Measurements from ENCODE around the gene TSPAN9. TPM values are rescaled to one million over a fixed set of nuclear protein-coding genes. Genes with fewer than 3 reads are reported as not detected.

Gene TSPAN9
- total RNA-seq, 6 donors from 2014 or later, result 25.2 to 62.9 (median 44.2) TPM

- no peak for TF ChIP-seq CTCF (IDR thresholded peaks at IDR 0.05)
- no peak for TF ChIP-seq POLR2A (IDR thresholded peaks at IDR 0.05)
- TF ChIP-seq POLR2AphosphoS5 (IDR thresholded peaks at IDR 0.05), result no peak
- no peak for TF ChIP-seq EP300 (IDR thresholded peaks at IDR 0.05)
- ATAC-seq (ENCODE audit: low FRiP score in 2 of 2), result no peak
- no peaks in the 10 kb centered on the region for H3K4me1 ChIP-seq
- H3K9me3 ChIP-seq, result no peaks in the 10 kb centered on the region
- no peak overlapping the region for H3K4me3 ChIP-seq
- 90 to 95% methylated on average over 8 of the region's 8 CpGs for WGBS, 2 donors
- peak in 1 of 2 donors; percentile 29 for DNase-seq
- peaks cover 3 to 68% (median 24%) of the 10 kb centered on the region in 4 donors for H3K36me3 ChIP-seq
- no peak overlapping the region for H3K27ac ChIP-seq
- H3K27me3 ChIP-seq, result no peaks in the 10 kb centered on the region
Measured at GRCh38 chr12:3282384-3282670, 205.1 kb downstream of the TSPAN9 start.

- H3K27ac ChIP-seq, result no peak overlapping the region
- TF ChIP-seq CTCF (IDR thresholded peaks at IDR 0.05) (no peak), POLR2AphosphoS5 (IDR thresholded peaks at IDR 0.05) (no peak), EP300 (IDR thresholded peaks at IDR 0.05) (no peak), POLR2A (IDR thresholded peaks at IDR 0.05) (no peak)
- DNase-seq (peak in 1 of 2 donors; percentile 66), ATAC-seq (ENCODE audit: low FRiP score in 2 of 2) (no peak)
- H3K4me1 ChIP-seq, result no peaks in the 10 kb centered on the region
- no peaks in the 10 kb centered on the region for H3K9me3 ChIP-seq
- H3K4me3 ChIP-seq, result no peak overlapping the region
- no peaks in the 10 kb centered on the region for H3K27me3 ChIP-seq
- H3K36me3 ChIP-seq, result peaks cover 3 to 71% (median 24%) of the 10 kb centered on the region in 4 donors
- 91 to 93% methylated on average over 18 of the region's 19 CpGs for WGBS, 2 donors
Measured at GRCh38 chr12:3283137-3283680, 206.0 kb downstream of the TSPAN9 start.

GRCh38 chr12:3284405-3284804 is 207.2 kb downstream of the TSPAN9 start:
- no peaks in the 10 kb centered on the region for H3K4me1 ChIP-seq
- TF ChIP-seq EP300 (IDR thresholded peaks at IDR 0.05) (no peak), POLR2A (IDR thresholded peaks at IDR 0.05) (no peak), POLR2AphosphoS5 (IDR thresholded peaks at IDR 0.05) (no peak), CTCF (IDR thresholded peaks at IDR 0.05) (no peak)
- 89 to 92% methylated on average over 18 of the region's 18 CpGs for WGBS, 2 donors

DNA sequence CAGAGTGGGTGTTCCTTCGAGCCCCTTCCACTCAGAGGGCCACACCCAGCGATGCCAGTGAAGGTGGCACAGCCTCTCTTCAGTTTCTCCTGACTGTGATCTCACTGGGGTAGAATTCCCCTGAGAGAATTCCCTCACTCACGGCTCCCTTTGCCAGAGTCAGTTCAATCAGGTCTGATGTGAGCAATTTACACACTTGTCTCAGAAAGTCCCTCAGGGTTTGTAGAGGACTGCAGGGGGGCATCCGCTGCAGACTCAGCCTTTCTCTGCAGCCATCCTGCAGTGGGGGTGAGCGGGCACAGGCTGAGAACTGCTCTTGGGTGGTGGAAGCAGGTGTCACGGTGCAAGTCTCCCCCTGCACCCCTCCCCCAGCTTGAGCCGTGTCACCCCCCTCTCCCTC is 208.4 kb downstream of the TSPAN9 start:
- Histone ChIP-seq H3K9me3 (no peaks in the 10 kb centered on the region), H3K4me3 (no peak overlapping the region), H3K4me1 (no peaks in the 10 kb centered on the region), H3K36me3 (peaks cover 3 to 57% (median 22%) of the 10 kb centered on the region in 4 donors), H3K27me3 (no peaks in the 10 kb centered on the region), H3K27ac (no peak overlapping the region)
- no peak for ATAC-seq (ENCODE audit: low FRiP score in 2 of 2)
- no peak for TF ChIP-seq EP300 (IDR thresholded peaks at IDR 0.05)
- TF ChIP-seq CTCF (IDR thresholded peaks at IDR 0.05), result no peak
- no peak for TF ChIP-seq POLR2AphosphoS5 (IDR thresholded peaks at IDR 0.05)
- WGBS, 2 donors, result 78 to 85% methylated on average over 3 to 7 of the region's 7 CpGs
- DNase-seq, result no peak

More at GRCh38 chr12:3284405-3284804, 207.2 kb downstream of the TSPAN9 start:
- DNase-seq (peak in 1 of 2 donors; percentile 54), ATAC-seq (ENCODE audit: low FRiP score in 2 of 2) (no peak)
- Histone ChIP-seq H3K27me3 (no peaks in the 10 kb centered on the region), H3K27ac (no peak overlapping the region), H3K36me3 (peaks cover 3 to 66% (median 24%) of the 10 kb centered on the region in 4 donors), H3K4me3 (no peak overlapping the region), H3K9me3 (no peaks in the 10 kb centered on the region)

- H3K4me1 ChIP-seq, result no peaks in the 10 kb centered on the region
Measured at GRCh38 chr12:3288690-3289089, 211.5 kb downstream of the TSPAN9 start.

More at GRCh38 chr12:3288690-3289089, 211.5 kb downstream of the TSPAN9 start:
- H3K9me3 ChIP-seq, result no peaks in the 10 kb centered on the region
- no peak for DNase-seq
- H3K27me3 ChIP-seq, result no peaks in the 10 kb centered on the region
- no peak overlapping the region for H3K4me3 ChIP-seq
- ATAC-seq (ENCODE audit: low FRiP score in 2 of 2), result no peak
- no peak overlapping the region for H3K27ac ChIP-seq
- H3K36me3 ChIP-seq, result peaks cover 0 to 26% (median 4%) of the 10 kb centered on the region in 4 donors
- WGBS, 2 donors, result 80 to 87% methylated on average over 8 of the region's 8 CpGs
- TF ChIP-seq EP300 (IDR thresholded peaks at IDR 0.05) (no peak), POLR2AphosphoS5 (IDR thresholded peaks at IDR 0.05) (no peak), POLR2A (IDR thresholded peaks at IDR 0.05) (no peak), CTCF (IDR thresholded peaks at IDR 0.05) (no peak)
